Measurements from ENCODE around the gene AMMECR1. TPM values are rescaled to one million over a fixed set of nuclear protein-coding genes. Genes with fewer than 3 reads are reported as not detected.

The AMMECR1 gene
- total RNA-seq, 2 experiments from 2014 or later: 7.8 to 7.9 TPM

DNA sequence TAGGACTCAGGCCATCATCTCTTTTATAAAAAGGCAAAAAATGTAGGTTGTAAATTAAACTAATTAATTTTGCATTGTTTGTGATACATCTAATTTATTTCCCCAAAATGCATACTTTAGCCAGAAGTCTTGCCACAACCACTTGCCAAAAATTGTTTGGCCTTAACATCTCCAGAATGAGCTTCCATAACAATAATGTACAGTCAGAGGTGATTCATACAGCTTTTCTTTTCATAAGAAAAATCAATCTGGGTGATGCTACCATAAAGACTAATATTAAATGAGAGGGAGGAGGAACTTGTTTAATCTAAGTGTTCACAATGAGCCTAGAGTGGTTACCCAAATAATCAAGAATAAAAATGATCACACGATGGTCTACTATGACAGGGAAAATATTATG is 59.3 kb downstream of the AMMECR1 start:
- Histone ChIP-seq H3K4me3 (ENCODE audit: low read length) (no peak overlapping the region), H3K27me3 (ENCODE audit: control insufficient read depth in 1 of 2, insufficient read depth in 2 of 2, low read length in 2 of 2) (no peaks in the 10 kb centered on the region), H3K4me1 (ENCODE audit: insufficient read depth, low read length) (no peaks in the 10 kb centered on the region), H3K27ac (ENCODE audit: low read depth in 1 of 2, low read length in 2 of 2) (no peak overlapping the region), H3K9me3 (ENCODE audit: control insufficient read depth in 1 of 2, insufficient read depth in 1 of 2, low read length in 2 of 2) (no peaks in the 10 kb centered on the region), H3K36me3 (ENCODE audit: insufficient read depth, low read length) (peaks cover 4% of the 10 kb centered on the region)
- peaks cover 37% of the 10 kb centered on the region for H3K4me1 Mint-ChIP-seq (ENCODE audit: low read depth)
- H3K9me3 Mint-ChIP-seq: no peaks in the 10 kb centered on the region
- DNase-seq (no peak), ATAC-seq (ENCODE audit: poor library complexity) (no peak)
- ChIA-PET POLR2A (no interaction called here), CTCF (no interaction called here)
- intact Hi-C loops (cut with DNase I, micrococcal nuclease): no loop called here
- no peak overlapping the region for H3K4me3 Mint-ChIP-seq
- H3K27me3 Mint-ChIP-seq: no peaks in the 10 kb centered on the region
- TF ChIP-seq, protein P1, sequence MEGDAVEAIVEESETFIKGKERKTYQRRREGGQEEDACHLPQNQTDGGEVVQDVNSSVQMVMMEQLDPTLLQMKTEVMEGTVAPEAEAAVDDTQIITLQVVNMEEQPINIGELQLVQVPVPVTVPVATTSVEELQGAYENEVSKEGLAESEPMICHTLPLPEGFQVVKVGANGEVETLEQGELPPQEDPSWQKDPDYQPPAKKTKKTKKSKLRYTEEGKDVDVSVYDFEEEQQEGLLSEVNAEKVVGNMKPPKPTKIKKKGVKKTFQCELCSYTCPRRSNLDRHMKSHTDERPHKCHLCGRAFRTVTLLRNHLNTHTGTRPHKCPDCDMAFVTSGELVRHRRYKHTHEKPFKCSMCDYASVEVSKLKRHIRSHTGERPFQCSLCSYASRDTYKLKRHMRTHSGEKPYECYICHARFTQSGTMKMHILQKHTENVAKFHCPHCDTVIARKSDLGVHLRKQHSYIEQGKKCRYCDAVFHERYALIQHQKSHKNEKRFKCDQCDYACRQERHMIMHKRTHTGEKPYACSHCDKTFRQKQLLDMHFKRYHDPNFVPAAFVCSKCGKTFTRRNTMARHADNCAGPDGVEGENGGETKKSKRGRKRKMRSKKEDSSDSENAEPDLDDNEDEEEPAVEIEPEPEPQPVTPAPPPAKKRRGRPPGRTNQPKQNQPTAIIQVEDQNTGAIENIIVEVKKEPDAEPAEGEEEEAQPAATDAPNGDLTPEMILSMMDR (IDR thresholded peaks at IDR 0.05): no peak
- H3K36me3 Mint-ChIP-seq (ENCODE audit: low read depth): peaks cover 16% of the 10 kb centered on the region
- no peak overlapping the region for H3K27ac Mint-ChIP-seq

DNA sequence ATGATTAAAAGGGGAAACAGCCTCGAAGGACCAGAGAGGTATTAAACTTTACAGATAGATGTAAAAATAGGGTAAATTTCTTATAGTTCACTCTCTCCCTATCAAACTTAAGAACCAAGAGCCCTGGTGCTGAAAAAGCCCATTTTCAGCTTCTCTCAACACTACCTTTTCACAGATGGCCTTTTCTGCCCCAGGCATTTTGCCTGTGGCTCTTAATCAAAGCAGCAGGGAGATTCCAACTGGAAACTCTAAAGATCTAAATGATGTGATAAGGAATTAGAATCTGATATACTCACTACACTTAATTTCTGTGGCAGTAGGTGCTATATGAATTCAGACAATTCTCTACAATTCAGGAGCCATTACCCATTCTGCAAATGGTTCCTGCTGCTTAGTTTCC is 60.0 kb downstream of the AMMECR1 start:
- intact Hi-C loops (cut with DNase I, micrococcal nuclease): no loop called here
- DNase-seq: no peak
- Mint-ChIP-seq H3K27ac (no peak overlapping the region), H3K27me3 (no peaks in the 10 kb centered on the region), H3K9me3 (no peaks in the 10 kb centered on the region), H3K36me3 (ENCODE audit: low read depth) (peaks cover 11% of the 10 kb centered on the region), H3K4me3 (no peak overlapping the region), H3K4me1 (ENCODE audit: low read depth) (peaks cover 39% of the 10 kb centered on the region)
- TF ChIP-seq, protein P1 (IDR thresholded peaks at IDR 0.05): no peak
- Histone ChIP-seq H3K36me3 (ENCODE audit: insufficient read depth, low read length) (peaks cover 3% of the 10 kb centered on the region), H3K4me1 (ENCODE audit: insufficient read depth, low read length) (no peaks in the 10 kb centered on the region), H3K27ac (ENCODE audit: low read depth in 1 of 2, low read length in 2 of 2) (no peak overlapping the region), H3K27me3 (ENCODE audit: control insufficient read depth in 1 of 2, insufficient read depth in 2 of 2, low read length in 2 of 2) (no peaks in the 10 kb centered on the region), H3K9me3 (ENCODE audit: control insufficient read depth in 1 of 2, insufficient read depth in 1 of 2, low read length in 2 of 2) (no peaks in the 10 kb centered on the region), H3K4me3 (ENCODE audit: low read length) (no peak overlapping the region)
- ChIA-PET POLR2A (no interaction called here), CTCF (no interaction called here)
- no peak for ATAC-seq (ENCODE audit: poor library complexity)

DNA sequence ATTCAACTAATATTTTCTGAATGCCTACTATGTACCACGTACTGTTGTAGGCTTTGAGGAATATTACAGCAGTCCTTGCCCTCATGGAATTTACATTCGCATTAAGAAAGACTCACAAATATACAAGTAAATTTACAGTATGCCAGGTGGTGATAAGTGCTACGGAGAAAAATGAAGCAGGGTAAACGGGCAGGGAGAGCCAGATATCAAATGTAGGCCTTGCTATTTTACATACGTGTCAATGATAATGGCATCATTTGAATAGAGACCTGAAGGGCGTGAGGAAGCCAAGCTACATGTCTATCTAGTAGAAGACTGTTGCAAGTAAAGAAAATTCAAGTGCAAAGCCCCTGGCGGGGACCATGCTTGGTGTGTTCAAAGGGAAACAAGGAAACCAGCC is 65.2 kb downstream of the AMMECR1 start:
- no peak overlapping the region for H3K4me3 ChIP-seq (ENCODE audit: low read length)
- no peaks in the 10 kb centered on the region for H3K4me1 ChIP-seq (ENCODE audit: insufficient read depth, low read length)
- Mint-ChIP-seq H3K9me3 (no peaks in the 10 kb centered on the region), H3K4me3 (no peak overlapping the region), H3K4me1 (ENCODE audit: low read depth) (peaks cover 49% of the 10 kb centered on the region), H3K36me3 (ENCODE audit: low read depth) (peaks cover 10% of the 10 kb centered on the region), H3K27me3 (no peaks in the 10 kb centered on the region), H3K27ac (no peak overlapping the region)
- intact Hi-C loops (cut with DNase I, micrococcal nuclease): no loop called here
- ChIA-PET CTCF (no interaction called here), POLR2A (no interaction called here)
- no peak overlapping the region for H3K27ac ChIP-seq (ENCODE audit: low read depth in 1 of 2, low read length in 2 of 2)
- no peaks in the 10 kb centered on the region for H3K36me3 ChIP-seq (ENCODE audit: insufficient read depth, low read length)
- TF ChIP-seq, protein P1 (IDR thresholded peaks at IDR 0.05): no peak
- no peak for ATAC-seq (ENCODE audit: poor library complexity)
- H3K9me3 ChIP-seq (ENCODE audit: control insufficient read depth in 1 of 2, insufficient read depth in 1 of 2, low read length in 2 of 2): no peaks in the 10 kb centered on the region
- no peak for DNase-seq
- no peaks in the 10 kb centered on the region for H3K27me3 ChIP-seq (ENCODE audit: control insufficient read depth in 1 of 2, insufficient read depth in 2 of 2, low read length in 2 of 2)

Measured in CD4-positive, alpha-beta T cell (primary cell).